Measurements from ENCODE around the gene TPT1.

The TPT1 gene

GRCh38 chr13:45305079-45305478, 35.9 kb downstream of the TPT1 start:
- Histone ChIP-seq H3K36me3 (ENCODE audit: insufficient read depth) (no peaks in the 10 kb centered on the region), H3K4me3 (IDR thresholded peaks at IDR 0.05; ENCODE audit: insufficient read depth, low read depth, low read length) (no peak overlapping the region), H4K20me1 (ENCODE audit: insufficient read depth) (no peaks in the 10 kb centered on the region), H3K4me1 (ENCODE audit: low read depth, poor library complexity, severe bottlenecking) (peaks cover 8% of the 10 kb centered on the region), H3K27me3 (ENCODE audit: insufficient read depth, low read depth) (no peaks in the 10 kb centered on the region), H3K79me2 (ENCODE audit: insufficient read depth, low read depth) (no peaks in the 10 kb centered on the region), H2AFZ (ENCODE audit: low read depth) (no peak overlapping the region), H3K9ac (no peak overlapping the region), H3K4me2 (no peak overlapping the region), H3K27ac (no peak overlapping the region)
- no peak for TF ChIP-seq CTCF (conservative IDR thresholded peaks at IDR 0.05; ENCODE audit: low read depth, low read length)

GRCh38 chr13:45303866-45304265, 37.1 kb downstream of the TPT1 start:
- Histone ChIP-seq H3K9ac (no peak overlapping the region), H3K4me1 (ENCODE audit: low read depth, poor library complexity, severe bottlenecking) (no peaks in the 10 kb centered on the region), H4K20me1 (ENCODE audit: insufficient read depth) (no peaks in the 10 kb centered on the region), H3K4me2 (no peak overlapping the region), H3K27me3 (ENCODE audit: insufficient read depth, low read depth) (no peaks in the 10 kb centered on the region), H3K4me3 (IDR thresholded peaks at IDR 0.05; ENCODE audit: insufficient read depth, low read depth, low read length) (no peak overlapping the region), H3K79me2 (ENCODE audit: insufficient read depth, low read depth) (no peaks in the 10 kb centered on the region), H3K27ac (no peak overlapping the region), H2AFZ (ENCODE audit: low read depth) (no peak overlapping the region), H3K36me3 (ENCODE audit: insufficient read depth) (no peaks in the 10 kb centered on the region)
- no peak for TF ChIP-seq CTCF (conservative IDR thresholded peaks at IDR 0.05; ENCODE audit: low read depth, low read length)

GRCh38 chr13:45303026-45303425, 38.0 kb downstream of the TPT1 start:
- no peak overlapping the region for H3K9ac ChIP-seq
- no peaks in the 10 kb centered on the region for H3K27me3 ChIP-seq (ENCODE audit: insufficient read depth, low read depth)
- no peaks in the 10 kb centered on the region for H4K20me1 ChIP-seq (ENCODE audit: insufficient read depth)
- H3K4me3 ChIP-seq (IDR thresholded peaks at IDR 0.05; ENCODE audit: insufficient read depth, low read depth, low read length): no peak overlapping the region
- H3K27ac ChIP-seq: no peak overlapping the region
- H3K4me2 ChIP-seq: no peak overlapping the region
- H3K79me2 ChIP-seq (ENCODE audit: insufficient read depth, low read depth): no peaks in the 10 kb centered on the region
- no peaks in the 10 kb centered on the region for H3K36me3 ChIP-seq (ENCODE audit: insufficient read depth)
- H2AFZ ChIP-seq (ENCODE audit: low read depth): no peak overlapping the region
- H3K4me1 ChIP-seq (ENCODE audit: low read depth, poor library complexity, severe bottlenecking): no peaks in the 10 kb centered on the region
- no peak for TF ChIP-seq CTCF (conservative IDR thresholded peaks at IDR 0.05; ENCODE audit: low read depth, low read length)

GRCh38 chr13:45302507-45302906, 38.5 kb downstream of the TPT1 start:
- H3K4me2 ChIP-seq: no peak overlapping the region
- H3K36me3 ChIP-seq (ENCODE audit: insufficient read depth): no peaks in the 10 kb centered on the region
- H3K79me2 ChIP-seq (ENCODE audit: insufficient read depth, low read depth): no peaks in the 10 kb centered on the region
- no peak overlapping the region for H2AFZ ChIP-seq (ENCODE audit: low read depth)
- H3K9ac ChIP-seq: no peak overlapping the region
- no peak overlapping the region for H3K27ac ChIP-seq
- no peak for TF ChIP-seq CTCF (conservative IDR thresholded peaks at IDR 0.05; ENCODE audit: low read depth, low read length)
- no peak overlapping the region for H3K4me3 ChIP-seq (IDR thresholded peaks at IDR 0.05; ENCODE audit: insufficient read depth, low read depth, low read length)
- no peaks in the 10 kb centered on the region for H3K4me1 ChIP-seq (ENCODE audit: low read depth, poor library complexity, severe bottlenecking)
- H4K20me1 ChIP-seq (ENCODE audit: insufficient read depth): no peaks in the 10 kb centered on the region
- H3K27me3 ChIP-seq (ENCODE audit: insufficient read depth, low read depth): no peaks in the 10 kb centered on the region

- Histone ChIP-seq H3K27ac (no peak overlapping the region), H3K4me1 (ENCODE audit: low read depth, poor library complexity, severe bottlenecking) (no peaks in the 10 kb centered on the region), H2AFZ (ENCODE audit: low read depth) (no peak overlapping the region), H3K4me3 (IDR thresholded peaks at IDR 0.05; ENCODE audit: insufficient read depth, low read depth, low read length) (no peak overlapping the region), H3K4me2 (no peak overlapping the region), H4K20me1 (ENCODE audit: insufficient read depth) (no peaks in the 10 kb centered on the region), H3K36me3 (ENCODE audit: insufficient read depth) (no peaks in the 10 kb centered on the region), H3K9ac (no peak overlapping the region), H3K27me3 (ENCODE audit: insufficient read depth, low read depth) (no peaks in the 10 kb centered on the region), H3K79me2 (ENCODE audit: insufficient read depth, low read depth) (no peaks in the 10 kb centered on the region)
- no peak for TF ChIP-seq CTCF (conservative IDR thresholded peaks at IDR 0.05; ENCODE audit: low read depth, low read length)
Measured at GRCh38 chr13:45301263-45301662, 39.7 kb downstream of the TPT1 start.
